DND-41 (cell line): ENCODE data around the gene ZNF845.
A peak's percentile ranks its signal among the peaks of the same experiment; 100 is the strongest.
"Not testable (repeated sequence)": the region's sequence is repeated elsewhere in the genome, so short reads cannot be mapped to it uniquely, and the experiment has no call there.

Experiments used
- ATAC-seq: fragments of 200-7000 bp; cut with Tn5 transposase; 3 replicates; pipeline ENCODE4 v1.9.1; 2021; ENCODE audit warnings: low read depth; ENCODE audit not compliant: insufficient read depth
- DNase-seq: peaks from one replicate; pipeline ENCODE4 v3.0.0-alpha.2; 2020
- H2AFZ ChIP-seq: 2 replicates; pipeline ENCODE4 v1.6.0; 2012; ENCODE audit warnings: low read depth, low read length
- H3K27ac ChIP-seq: 2 replicates; pipeline ENCODE4 v1.5.1; 2012; ENCODE audit warnings: low read length, inconsistent platforms
- H3K27me3 ChIP-seq: fragments of 200-600 bp; sonication (generic); 2 replicates; pipeline ENCODE4 v1.6.0; 2012; ENCODE audit warnings: low read length, mild to moderate bottlenecking, inconsistent platforms; ENCODE audit not compliant: insufficient read depth, poor library complexity
- H3K36me3 ChIP-seq: 2 replicates; pipeline ENCODE4 v1.5.1; 2012; ENCODE audit warnings: low read length, inconsistent platforms; ENCODE audit not compliant: insufficient read depth
- H3K4me1 ChIP-seq: 2 replicates; pipeline ENCODE4 v1.5.1; 2012; ENCODE audit warnings: mild to moderate bottlenecking, low read length; ENCODE audit not compliant: insufficient read depth
- H3K4me2 ChIP-seq: 2 replicates; pipeline ENCODE4 v1.6.0; 2012; ENCODE audit warnings: mild to moderate bottlenecking, moderate library complexity, low read length, inconsistent platforms; ENCODE audit not compliant: insufficient read depth
- H3K4me3 ChIP-seq, 2 experiments: fragments of 200-600 bp in 1 of 2; shearing (Covaris generic) in 1 of 2; 2 replicates each; pipeline ENCODE4 v1.5.1; 2012 to 2016; ENCODE audit warnings: inconsistent platforms in 2 of 2, low read length in 2 of 2, mild to moderate bottlenecking in 2 of 2, low read depth in 1 of 2, moderate library complexity in 1 of 2
- H3K79me2 ChIP-seq: 2 replicates; pipeline ENCODE4 v1.6.0; 2012; ENCODE audit warnings: low read length, inconsistent platforms; ENCODE audit not compliant: insufficient read depth
- H3K9ac ChIP-seq: 2 replicates; pipeline ENCODE4 v1.6.0; 2012; ENCODE audit warnings: low read depth, mild to moderate bottlenecking, inconsistent platforms, low read length, moderate library complexity
- H3K9me3 ChIP-seq: 2 replicates; pipeline ENCODE4 v1.5.1; 2012; ENCODE audit warnings: low read length, moderate library complexity, mild to moderate bottlenecking, inconsistent platforms; ENCODE audit not compliant: insufficient read depth, severe bottlenecking
- H4K20me1 ChIP-seq: 2 replicates; pipeline ENCODE4 v1.6.0; 2012; ENCODE audit warnings: low read length; ENCODE audit not compliant: insufficient read depth
- EZH2 ChIP-seq: IDR thresholded peaks from 3 replicates; pipeline ENCODE4 v1.6.1; 2012; ENCODE audit warnings: borderline replicate concordance, low read depth, mild to moderate bottlenecking, moderate library complexity, low read length, inconsistent platforms; ENCODE audit not compliant: severe bottlenecking
- TF ChIP-seq, protein P1 (sequence below): IDR thresholded peaks from 2 replicates; pipeline ENCODE4 v1.5.1; 2012; ENCODE audit warnings: borderline replicate concordance, low read length, moderate library complexity, mild to moderate bottlenecking; ENCODE audit not compliant: poor library complexity, severe bottlenecking; ENCODE audit errors: extremely low read depth

The ZNF845 gene

DNA sequence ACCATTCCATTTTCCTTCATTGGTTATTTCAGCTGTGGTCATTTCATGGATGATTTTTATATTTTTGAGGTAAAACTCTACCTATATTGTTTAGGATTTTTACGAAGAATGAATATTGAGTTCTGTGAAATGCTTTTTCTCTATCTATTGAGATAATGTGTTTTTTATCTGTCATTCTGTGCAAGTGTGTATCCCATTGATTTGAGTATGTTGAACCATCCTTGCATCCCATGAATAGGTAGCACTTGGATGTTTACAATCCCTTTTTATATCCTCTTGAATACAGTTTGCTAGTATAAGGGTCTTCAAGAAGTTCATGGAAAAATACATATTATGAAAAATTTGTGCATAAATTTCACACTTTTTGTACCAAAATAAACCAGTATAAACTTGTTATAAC is 22.2 kb downstream of the ZNF845 start:
- H3K9me3 ChIP-seq, result peaks cover 15% of the 10 kb centered on the region
- H3K79me2 ChIP-seq, result no peaks in the 10 kb centered on the region
- H3K27me3 ChIP-seq, result no peaks in the 10 kb centered on the region
- peaks cover 32% of the 10 kb centered on the region for H3K36me3 ChIP-seq
- TF ChIP-seq EZH2, result no peak
- TF ChIP-seq, protein P1, sequence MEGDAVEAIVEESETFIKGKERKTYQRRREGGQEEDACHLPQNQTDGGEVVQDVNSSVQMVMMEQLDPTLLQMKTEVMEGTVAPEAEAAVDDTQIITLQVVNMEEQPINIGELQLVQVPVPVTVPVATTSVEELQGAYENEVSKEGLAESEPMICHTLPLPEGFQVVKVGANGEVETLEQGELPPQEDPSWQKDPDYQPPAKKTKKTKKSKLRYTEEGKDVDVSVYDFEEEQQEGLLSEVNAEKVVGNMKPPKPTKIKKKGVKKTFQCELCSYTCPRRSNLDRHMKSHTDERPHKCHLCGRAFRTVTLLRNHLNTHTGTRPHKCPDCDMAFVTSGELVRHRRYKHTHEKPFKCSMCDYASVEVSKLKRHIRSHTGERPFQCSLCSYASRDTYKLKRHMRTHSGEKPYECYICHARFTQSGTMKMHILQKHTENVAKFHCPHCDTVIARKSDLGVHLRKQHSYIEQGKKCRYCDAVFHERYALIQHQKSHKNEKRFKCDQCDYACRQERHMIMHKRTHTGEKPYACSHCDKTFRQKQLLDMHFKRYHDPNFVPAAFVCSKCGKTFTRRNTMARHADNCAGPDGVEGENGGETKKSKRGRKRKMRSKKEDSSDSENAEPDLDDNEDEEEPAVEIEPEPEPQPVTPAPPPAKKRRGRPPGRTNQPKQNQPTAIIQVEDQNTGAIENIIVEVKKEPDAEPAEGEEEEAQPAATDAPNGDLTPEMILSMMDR, result no peak
- no peak overlapping the region for H3K4me3 ChIP-seq
- no peaks in the 10 kb centered on the region for H4K20me1 ChIP-seq
- ATAC-seq, result no peak
- no peak overlapping the region for H3K27ac ChIP-seq
- no peak overlapping the region for H3K9ac ChIP-seq
- no peak overlapping the region for H3K4me2 ChIP-seq
- no peak overlapping the region for H2AFZ ChIP-seq
- DNase-seq, result no peak
- no peaks in the 10 kb centered on the region for H3K4me1 ChIP-seq

DNA sequence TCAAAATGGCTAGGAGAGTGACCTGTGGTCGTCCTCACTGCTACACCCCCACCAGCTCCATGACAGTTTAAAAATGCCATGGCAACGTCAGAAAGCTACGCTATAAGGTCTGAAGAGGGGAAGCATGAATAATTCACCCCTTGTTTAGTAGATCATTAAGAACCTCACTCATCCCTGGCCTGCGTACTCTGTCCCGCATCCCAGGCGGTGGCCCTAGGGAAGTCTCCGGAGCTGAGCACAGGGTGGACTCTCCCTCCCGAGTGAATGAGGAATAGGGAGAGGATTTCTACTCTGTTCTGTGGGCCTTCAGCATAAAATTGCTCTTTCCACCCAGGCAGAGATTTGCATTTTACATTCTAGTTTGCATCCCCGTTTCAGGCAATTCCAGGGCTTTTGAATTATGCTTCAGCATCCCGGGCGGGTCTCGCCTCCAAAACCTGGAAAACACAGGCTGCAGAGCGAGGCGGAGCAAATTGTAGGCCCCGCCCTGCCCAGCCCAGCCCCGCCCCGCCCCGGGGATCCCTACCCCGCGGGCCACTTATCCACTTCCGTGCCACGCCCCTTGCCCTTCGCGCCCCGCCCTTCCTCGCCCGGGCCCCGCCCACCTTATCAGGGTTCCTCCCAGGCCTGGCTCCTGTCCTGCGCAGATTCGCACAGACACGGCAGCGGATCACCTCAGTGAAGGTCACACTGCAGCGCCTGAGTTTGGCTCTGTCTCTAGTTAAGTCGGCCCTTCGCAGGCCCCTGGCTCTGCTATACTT is 24.5 kb downstream of the ZNF845 start:
- no peak; the same call in 2 of the 3 replicates for ATAC-seq
- H3K4me1 ChIP-seq, result no peaks in the 10 kb centered on the region
- DNase-seq, result no peak
- no peaks in the 10 kb centered on the region for H4K20me1 ChIP-seq
- H3K27ac ChIP-seq, result no peak overlapping the region
- no peaks in the 10 kb centered on the region for H3K27me3 ChIP-seq
- no peak for TF ChIP-seq EZH2
- TF ChIP-seq, protein P1, result no peak
- no peak overlapping the region for H3K4me2 ChIP-seq
- no peak overlapping the region for H3K9ac ChIP-seq
- no peak overlapping the region for H2AFZ ChIP-seq
- H3K4me3 ChIP-seq, result no peak overlapping the region
- H3K79me2 ChIP-seq, result no peaks in the 10 kb centered on the region
- H3K9me3 ChIP-seq, result no peaks in the 10 kb centered on the region
- H3K36me3 ChIP-seq, result peaks cover 9% of the 10 kb centered on the region; the same call in 1 of the 2 replicates

DNA sequence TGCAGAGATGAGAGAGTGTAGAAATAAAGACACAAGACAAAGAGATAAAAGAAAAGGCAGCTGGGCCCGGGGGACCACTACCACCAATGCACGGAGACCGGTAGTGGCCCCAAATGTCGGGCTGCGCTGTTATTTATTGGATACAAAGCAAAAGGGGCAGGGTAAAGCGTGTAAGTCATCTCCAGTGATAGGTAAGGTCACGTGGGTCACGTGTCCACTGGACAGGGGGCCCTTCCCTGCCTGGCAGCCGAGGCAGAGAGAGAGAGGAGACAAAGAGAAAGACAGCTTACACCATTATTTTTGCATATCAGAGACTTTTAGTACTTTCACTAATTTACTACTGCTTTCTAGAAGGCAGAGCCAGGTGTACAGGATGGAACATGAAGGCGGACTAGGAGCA is 26.5 kb downstream of the ZNF845 start:
- H4K20me1 ChIP-seq, H3K9ac ChIP-seq, DNase-seq, H3K79me2 ChIP-seq, H3K4me3 ChIP-seq, H3K36me3 ChIP-seq, H3K27me3 ChIP-seq, H3K27ac ChIP-seq, ATAC-seq, H3K4me2 ChIP-seq, H3K9me3 ChIP-seq, H2AFZ ChIP-seq, H3K4me1 ChIP-seq: not testable (repeated sequence)

GRCh38 chr19:53365134-53365898 is 31.8 kb downstream of the ZNF845 start, which contains the start of gene ZNF525:
TSS of gene ZNF525 (plus strand) at chr19:53365705. CDS start at chr19:53372282, 6,577 bp downstream.
- H3K9me3 ChIP-seq, result no peaks in the 10 kb centered on the region
- H3K4me2 ChIP-seq, result peak within 1 kb of the TSS; percentile 89
- H3K27me3 ChIP-seq, result no peaks in the 10 kb centered on the region
- peak within 1 kb of the TSS; percentile 62 for H3K27ac ChIP-seq
- no peaks in the 10 kb centered on the region for H3K36me3 ChIP-seq
- peak; percentile 99 for ATAC-seq
- H3K4me3 ChIP-seq, result peak within 1 kb of the TSS; percentile 79 to 90; a peak in 3 of 4 replicates
- peaks cover 31% of the 10 kb centered on the region for H3K4me1 ChIP-seq
- H4K20me1 ChIP-seq, result no peaks in the 10 kb centered on the region
- peaks cover 6% of the 10 kb centered on the region; the same call in 1 of the 2 replicates for H3K79me2 ChIP-seq
- peak; percentile 90 for DNase-seq
- H2AFZ ChIP-seq, result peak within 1 kb of the TSS; percentile 96
- H3K9ac ChIP-seq, result peak within 1 kb of the TSS; percentile 70
- TF ChIP-seq, protein P1, result no peak
- no peak for TF ChIP-seq EZH2
